ENCODE results near the gene PEMT.

PEMT gene

DNA sequence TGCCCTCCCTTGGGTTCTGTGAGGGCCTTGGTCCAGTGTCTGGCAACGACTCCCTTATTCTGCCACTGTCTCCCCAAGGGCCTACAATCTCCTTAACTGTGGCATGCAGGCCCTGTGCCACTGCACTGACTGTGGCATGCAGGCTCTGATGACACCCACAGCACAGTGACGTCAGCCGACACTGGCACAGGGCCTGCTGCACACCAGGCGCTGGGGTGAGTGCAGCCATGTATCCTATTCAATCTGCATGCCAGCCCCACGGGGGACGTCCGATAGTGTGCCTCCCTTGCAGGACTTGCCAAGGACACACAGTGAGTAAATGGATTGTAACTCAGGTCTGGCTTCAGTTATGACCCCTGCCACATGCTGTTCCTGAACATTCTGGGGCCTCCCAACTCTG is 55.6 kb downstream of the PEMT start:
- no peak for DNase-seq

DNA sequence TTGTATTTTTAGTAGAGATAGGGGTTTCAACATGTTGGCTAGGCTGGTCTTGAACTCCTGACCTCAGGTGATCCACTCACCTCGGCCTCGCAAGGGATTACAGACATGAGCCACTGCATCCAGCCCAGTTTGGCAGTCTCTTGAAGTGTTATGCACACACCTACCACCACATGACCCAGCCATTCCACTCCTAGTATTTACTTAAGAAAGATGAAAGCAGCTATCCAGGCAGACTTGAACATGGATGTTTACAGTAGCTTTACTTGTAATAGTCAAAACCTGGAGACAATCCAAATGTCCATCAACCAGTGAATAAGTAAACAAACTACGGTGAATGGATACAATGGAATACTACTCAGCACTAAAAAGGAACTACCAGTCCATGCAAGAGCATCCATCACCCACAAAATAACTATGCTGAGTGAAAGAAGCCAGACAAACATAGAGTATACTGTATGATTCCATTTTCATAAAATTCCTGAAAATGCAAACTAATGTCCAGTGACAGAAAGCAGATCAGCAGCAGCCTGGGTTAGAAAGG is 57.5 kb downstream of the PEMT start:
- peak; percentile 15 for DNase-seq

DNA sequence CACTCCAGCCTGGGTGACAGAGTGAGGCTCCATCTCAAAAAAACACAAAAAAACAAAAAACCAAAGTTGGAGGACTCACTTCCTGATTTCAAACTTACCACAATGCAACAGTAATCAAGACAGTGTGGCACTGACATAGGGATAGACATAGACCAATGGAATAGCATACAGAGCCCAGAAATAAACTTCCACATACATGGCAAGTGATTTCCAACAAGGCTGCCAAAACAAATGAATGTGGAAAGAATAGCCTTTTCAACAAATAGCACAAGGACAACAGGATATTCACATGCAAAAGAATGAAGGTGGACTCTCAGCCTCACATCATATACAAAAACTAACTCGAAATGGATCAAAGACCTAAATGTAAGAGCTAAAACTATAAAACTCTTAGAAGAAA is 58.5 kb downstream of the PEMT start:
- DNase-seq = no peak

DNA sequence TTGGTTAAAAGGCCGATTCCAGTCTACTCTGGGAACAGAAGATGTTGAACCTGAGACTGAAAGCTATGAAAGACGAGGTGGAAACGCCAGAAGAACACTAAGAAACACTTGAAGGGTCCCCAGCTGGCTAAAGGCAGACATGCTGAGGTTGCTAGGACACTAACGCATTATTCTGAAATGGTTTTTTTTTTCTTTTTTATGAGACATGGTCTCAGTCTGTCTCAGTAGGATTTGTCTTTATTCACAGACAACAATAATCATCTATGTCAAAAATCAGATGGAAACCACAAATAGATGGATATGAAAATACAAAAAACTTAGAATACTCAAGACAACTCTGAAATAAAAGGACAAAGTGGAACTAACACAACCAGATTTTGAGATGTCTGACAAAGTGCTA is 60.4 kb downstream of the PEMT start:
- DNase-seq = no peak

DNA sequence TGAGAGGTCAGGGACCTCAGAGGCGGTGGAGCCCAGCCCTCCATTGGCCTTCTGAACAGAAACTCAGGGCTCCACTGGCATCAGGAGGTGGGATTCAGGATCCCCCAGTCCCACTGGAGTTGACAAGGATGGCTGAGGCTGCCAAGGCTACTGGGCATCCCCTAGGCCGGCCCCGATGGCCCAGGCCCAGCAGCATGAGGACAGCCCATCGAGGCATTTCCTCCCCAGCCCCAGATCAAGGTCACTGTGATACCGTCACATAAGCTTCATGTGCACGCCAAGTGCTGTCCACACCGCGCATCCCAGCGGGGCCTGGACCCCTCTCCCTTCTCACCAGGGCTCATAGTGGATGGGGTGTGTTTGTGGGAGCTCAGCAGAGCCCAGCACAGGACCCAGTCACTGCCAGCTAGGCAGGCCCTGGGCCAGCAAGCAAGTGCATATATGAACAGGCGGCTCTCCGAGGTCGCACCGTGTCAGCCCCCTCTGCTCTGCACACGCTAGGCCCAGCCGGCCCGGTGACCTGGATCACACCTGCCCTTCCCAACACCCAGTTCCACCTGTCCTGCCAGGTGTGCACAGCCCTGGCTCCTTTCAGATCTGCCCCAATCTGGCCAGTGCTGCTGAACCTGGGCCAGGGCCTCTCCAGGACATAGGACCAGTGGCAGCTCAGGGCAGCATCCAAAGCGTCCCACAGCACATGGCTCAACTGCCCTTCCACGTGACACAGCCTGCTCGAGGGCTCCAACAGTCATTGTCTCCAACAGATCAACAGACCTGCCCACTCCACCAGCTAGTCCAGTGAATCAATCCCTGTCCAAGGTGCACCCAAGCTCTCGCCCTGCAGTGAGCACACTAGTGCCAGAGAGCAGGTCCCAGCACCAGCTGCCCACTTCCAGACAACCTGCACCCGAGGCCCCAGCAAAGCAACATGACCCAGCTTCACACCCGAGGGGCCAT is 62.5 kb downstream of the PEMT start:
- DNase-seq = peak; percentile 29

DNA sequence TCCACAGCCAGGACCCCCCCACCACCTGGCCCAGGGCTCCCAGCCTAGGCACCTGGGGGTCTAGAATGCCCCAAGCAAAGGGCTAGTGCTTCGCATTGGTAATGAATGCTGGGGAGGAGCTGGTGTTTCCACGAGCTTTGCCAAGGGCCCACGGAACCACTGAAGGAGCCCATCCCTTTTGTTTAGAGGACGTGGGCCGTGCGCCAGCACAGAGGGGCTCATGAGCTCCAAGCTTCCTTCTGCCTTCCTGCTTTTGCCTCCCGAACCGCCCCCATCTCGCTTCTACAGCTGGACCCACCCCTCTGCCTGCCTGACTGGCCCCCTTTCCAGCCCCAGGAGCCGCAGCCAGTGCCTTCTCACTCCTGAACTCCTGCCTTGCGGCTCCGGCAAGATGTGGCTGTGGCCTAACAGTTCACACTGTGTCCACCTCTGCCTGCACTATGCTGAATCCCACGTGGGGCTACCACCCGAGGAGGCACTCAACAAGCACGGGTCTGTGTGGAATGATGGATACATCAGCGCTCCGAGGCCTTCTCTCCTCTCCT is 63.5 kb downstream of the PEMT start:
- no peak for DNase-seq

DNA sequence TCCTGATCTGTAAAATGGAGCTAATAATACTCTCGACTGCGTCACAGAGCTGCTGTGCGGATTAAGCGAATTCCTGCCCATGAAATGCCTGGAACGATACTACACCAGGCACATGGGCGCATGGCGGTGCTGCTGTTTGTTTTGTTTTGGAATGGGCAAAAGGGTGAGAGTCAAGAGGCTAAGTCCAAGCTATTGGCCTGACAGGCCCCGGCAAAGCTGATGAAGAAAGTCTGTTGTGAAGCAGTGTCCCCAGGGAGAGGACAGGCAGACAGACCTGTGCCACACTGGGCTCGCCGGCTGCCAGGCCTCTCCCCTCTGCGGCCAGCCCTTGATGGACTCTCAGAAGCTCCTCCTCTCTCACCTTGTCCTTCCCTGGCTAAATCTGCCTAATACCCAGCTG is 64.0 kb downstream of the PEMT start:
- no peak for DNase-seq

DNA sequence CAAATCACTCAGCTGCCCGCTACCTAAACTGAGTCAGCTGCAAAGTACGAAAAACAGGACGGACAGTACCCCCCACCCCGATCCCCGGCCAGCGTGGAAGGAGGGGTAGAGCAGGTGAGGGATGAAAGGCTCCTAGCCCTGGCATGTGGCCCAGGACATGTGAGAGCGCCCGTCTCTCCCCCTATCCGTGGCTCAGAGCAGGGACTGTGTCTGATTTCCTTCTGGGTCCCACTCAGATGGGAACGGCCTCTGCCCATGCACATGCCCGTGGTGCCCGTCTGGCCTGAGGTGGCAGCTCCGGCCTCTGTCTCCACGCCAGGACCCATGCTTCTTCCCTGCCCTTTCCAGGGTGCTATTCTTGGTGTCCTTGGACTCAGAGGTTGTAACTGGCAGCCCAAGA is 65.1 kb downstream of the PEMT start:
- no peak for DNase-seq

DNA sequence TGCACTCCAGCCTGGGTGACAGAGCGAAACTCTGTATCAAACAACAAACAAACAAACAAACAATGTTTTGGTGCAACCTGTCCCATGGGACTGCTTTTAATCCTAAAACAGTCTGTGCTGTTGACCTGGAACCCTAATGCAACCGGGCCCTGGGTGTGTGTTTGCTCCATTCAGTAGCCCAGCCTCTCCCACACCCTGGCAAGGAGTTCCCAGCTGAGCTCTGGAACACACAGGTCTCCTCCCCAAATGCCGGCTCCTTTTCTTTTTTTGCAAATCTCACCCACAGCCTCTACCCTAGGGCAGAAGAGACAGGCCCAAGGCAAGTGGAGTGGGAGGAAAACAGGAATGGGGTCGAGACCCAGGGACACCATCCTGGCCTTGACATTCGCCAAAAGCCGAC is 65.6 kb downstream of the PEMT start:
- DNase-seq = no peak

DNA sequence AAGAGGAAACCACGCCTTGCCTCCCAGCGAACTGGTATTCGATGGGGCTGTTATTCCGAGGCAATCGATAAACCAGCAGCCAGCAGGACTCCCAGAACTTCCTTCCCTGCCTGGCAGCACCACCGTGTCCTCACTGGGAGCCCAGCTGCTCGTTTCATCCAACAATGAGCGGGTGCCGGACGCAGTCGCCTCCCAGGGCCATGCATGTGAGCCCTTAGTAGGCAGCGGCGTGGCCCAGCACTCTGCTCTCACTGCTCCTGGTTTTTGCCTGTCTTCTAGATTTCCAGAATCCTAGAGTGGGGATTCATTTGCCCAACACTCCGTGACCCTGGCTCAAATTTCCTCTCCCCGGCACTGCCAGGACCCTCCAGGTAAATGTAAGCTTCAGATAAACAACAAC is 66.2 kb downstream of the PEMT start:
- DNase-seq = peak; percentile 88

DNA sequence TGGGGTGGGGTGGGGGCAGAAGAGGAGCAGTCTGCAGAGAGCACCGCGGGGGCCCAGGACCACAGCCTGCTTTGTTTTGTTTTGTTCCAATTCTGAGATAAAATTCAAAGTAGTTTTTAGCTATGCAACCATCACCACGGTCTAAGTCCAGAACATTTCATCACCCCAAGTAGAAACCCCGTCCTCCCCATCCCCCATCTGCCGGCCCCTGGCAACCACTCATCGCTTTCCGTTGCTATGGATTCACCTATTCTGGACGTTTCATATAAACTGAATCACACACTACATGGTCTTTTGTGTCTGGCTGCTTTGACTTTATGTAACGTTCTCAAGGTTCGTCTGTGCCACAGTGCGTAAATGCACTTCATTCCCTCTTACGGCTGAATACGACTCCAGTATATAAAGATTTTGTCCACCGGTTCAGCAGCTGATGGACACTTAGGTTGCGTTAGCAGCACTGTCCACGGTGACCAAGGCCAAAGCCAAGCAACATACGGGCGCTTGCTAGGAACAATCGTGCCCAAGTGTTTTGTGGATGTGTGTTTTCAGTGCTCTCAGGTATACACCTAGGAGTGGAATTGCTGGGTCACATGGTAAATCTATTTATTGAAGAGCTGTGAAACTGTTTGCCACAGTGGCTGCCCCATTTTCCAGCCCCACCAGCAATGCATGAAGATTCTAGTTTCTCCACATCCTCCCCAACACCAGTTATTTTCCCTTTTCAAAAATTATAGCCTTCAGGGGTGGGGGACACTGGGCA is 67.6 kb downstream of the PEMT start:
- no peak for DNase-seq

DNA sequence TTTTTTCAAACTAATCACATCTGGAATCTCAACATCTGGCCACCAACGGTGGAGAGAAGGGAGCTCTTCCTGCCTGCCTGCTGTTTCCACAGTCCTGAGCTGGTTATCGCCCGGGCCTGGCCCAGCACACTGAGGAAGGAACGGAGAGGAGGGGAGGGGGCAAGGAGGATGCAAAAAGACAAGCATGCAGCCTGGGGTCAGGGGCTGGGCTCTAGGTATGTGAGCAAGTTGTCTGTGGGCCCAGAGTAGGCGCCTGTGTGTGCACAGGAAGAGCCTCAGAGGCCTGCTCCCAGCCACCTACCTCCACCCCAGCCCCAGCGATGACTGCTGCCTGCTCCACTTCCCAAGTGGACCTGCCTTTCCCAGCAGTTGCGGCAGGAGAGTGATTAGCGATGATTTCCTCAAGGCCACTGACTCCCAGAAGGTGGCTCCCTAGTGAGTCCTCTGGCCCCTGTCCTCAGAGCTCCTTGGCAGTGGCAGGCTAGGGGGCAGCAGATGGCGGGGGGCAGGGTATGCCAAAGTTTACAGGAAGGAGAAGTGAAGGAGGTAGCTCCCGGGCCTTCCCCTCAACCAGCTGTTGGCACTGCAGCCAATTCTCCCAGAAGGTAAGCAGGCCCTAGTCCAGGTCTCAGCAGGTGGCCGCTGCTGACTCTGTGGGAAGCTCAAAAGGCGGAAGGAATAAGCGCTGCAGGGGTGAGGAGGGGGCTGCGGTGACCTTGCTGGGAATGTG is 68.3 kb downstream of the PEMT start:
- peak; percentile 87 for DNase-seq

DNA sequence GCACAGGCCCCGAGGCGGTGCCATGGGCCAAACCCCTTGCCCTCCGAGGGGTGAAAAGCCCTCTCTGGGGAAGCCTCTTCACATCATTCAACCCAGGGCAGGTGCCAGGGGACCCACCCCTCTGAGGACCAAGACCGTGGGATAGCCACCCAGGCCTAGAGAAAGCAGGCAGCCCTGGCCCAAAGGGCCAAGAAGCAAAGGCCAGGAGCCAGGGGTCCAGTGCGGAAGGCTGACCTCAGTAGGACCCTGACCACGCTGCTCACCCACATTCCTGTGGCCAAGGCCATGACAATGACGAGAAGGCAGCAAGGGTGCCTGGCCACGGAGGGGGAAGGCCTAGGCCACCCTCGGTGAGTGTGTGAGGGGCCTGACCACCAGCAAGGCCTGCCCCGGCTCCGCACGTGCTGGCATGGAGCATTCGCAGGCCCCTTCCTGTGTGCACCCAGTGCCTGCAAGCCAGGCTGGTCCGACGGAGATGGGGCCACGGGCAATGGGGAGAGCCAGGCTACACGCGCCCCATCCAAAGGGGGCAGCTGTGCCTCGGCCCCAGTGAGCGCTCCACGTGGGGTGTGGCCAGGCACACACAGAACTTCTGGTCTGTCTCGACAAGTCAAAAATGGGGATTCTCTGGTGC is 70.8 kb downstream of the PEMT start:
- no peak for DNase-seq

DNA sequence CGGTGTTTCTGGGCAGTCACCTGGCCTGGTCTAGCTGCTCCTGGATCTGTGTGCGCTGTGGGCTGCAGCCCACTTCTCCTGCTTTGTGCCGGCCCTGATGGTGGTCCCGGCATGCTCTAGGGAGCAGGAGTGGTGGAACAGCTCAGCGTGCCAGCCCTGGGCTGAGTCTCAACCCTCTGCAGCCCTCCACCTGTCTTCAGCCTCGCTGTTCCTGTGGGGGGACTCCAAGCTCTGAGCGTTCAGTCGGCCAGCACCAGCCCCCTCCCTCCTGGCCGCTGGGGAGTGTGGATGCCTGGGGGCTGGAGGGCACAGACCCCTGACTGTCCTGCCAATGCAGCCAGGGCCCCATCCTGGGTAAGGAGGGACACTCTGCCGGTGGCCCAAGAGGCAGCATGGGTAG is 71.6 kb downstream of the PEMT start:
- DNase-seq = no peak

DNA sequence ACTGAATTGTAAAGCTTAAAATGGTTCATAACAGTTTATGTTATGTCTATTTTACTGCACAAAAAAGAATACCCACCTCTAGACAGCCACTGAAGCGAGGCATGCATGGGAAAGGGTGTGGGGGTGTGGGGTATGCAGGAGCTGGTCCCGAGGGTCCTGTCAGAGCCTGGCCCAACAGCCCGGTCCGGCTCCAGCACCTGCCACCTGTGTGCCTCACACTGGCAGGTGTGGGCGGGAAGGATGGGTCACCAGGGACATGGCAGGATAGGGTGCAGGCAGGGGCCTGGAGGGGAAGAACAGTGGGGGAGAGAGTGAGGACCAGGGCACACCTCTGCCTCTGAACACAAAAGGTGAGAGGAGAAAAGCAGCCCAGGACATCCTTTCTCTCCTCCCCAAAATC is 72.6 kb downstream of the PEMT start:
- DNase-seq = no peak

DNA sequence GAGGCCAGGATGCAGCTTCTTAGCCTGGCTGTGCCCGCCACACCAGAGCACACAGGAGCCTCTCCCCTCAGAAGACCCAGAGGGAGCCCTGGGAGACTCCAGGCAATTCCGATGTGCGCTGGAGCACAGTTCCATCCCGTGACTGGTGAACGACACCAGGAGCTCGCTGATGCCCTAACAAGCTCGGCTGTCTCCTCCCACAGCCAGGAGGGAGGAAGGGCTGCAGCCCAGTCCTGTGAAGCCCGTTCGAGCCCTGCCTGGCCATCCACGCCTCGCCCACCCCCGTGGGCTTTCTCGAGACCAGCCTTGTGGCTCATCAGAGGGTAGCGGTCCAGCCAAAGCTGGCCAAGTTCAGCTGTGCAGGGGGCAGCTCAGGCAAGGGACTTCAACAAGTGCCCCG is 73.5 kb downstream of the PEMT start:
- no peak for DNase-seq

DNA sequence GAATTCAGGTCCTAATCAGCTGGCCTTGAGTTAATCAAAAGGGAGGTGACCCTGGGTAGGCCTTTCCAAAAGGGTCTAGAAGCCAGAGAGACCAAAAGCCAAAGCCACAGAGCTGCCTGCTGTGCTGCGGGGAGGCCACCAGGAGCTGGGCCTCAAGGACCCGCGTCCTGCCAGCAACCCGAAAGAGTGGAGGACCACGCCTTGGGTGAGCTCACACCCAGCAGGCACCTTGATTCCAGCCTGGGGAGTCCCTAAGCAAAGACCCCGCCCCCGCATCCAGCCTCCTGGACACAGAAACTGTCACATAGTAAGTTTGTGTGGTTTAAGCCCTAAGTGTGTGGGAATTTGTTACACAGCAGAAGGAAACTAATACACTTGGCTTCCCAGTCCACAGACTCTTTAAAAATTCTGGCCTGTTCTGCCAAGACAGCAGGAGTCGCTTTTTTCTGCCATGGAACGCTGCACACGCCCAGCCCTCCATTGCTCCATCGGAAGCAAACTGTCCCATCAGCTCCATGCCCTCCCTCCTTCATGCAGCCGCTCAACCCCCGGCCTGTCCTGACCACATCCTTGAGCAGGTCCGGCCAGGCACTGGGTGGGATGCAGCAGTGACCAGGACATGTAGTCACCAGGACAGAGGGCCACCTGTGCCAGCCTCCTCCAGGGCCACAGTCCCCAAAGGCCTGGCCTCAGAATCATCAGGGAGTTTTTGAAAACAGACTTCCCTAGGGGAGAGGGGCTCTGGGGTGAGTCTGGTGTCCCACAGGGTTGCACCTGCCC is 74.4 kb downstream of the PEMT start:
- DNase-seq = no peak

DNA sequence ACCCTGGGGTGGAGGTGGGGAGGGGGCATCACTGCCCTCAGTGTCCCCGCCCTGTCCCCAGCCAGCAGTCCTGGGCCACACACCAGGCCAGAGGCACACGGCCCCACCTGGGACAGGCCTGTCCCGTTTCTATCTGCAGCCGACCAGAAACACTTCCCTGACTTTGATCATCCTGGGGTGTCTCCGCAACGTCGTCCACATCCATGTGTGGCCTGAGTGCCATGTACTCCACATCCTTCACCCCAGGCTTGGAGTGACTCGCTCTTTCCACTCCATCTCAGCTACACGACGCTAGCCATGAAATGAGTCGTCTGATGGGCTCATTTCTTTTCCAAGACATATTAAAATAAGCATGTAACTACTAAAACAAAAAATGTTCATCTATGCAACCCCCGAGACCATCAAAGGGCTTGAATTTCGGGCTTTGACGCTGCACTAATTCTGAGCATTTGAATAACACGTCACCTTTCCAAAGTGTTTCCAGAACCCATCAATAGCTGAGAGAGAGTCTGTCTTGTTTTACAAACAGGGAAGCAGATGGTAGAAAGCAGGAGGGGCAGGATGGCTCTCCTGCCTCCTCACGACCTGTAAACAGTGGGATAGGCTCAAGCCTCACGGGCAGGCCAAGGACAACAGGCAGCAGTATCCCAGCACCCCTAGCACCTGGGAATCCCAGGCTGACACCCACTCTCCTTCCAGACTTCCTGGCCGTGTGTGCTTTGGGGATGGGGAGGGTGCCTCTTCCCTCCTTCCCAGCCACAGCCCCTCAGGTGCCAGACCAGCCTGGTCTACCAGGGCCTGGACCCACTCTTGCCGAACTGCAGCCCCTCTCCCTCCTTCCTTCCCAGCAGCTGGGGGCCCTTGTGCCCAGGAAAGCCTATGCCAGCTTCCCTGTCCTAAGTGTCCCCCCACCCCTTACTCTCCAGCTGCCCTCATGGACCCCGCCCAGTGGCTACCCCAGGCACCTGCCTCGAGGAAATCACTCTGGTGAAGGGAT is 75.3 kb downstream of the PEMT start:
- DNase-seq = no peak

DNA sequence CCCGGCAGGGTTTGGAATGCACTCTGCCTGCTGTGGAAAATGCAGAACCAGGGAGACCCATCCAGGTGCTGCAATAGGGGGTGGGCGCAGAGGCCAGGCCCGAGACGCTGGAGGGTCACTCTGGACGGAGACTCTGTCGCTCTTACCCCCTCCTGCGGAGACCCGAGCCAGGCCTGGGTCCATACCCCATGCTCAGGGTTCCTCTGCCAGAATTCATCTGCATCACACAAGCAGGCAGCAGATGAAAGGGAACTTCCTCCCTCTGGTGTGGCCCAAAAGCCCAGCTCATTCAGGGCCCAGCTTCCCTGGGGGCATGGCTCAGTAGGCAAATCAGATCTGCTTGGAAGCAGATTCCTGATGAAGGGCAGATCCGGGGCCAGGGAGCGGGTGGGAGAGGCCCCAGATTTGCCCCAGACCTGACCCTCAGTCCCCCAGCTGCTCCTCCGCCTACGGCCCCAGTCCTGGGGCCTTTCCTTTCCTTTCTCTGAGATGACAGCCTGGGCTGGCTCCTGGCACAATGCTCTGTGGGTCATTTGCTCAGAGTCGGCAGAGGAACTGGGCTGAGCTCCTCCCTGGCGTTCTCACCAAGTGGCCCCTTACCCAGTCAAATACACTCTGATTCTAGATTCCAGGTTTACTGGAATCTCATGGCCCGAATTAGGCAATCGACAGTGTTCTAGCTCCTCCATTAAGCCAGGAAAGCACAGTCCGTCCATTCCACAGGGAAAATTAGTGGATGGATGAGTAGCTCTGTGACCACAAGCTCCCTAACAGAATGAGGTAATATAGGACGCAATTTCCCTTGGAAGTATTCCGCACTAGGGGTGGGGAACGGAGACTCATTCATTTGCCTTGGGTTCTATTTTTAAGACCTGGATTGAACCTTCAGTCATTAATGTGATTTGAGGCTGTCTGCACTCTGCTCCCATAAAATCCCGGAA is 76.2 kb downstream of the PEMT start:
- no peak for DNase-seq
